Esophagus squamous epithelium (tissue), 4 donors: ENCODE measurements around the gene PCDHB1.

Source experiments
- CTCF ChIP-seq, 6 experiments: fragments of 450-650 bp in 4 of 6; fragments of 200-600 bp in 2 of 6; sonication (generic) in 2 of 6; IDR thresholded peaks; one replicate each; pipeline ENCODE4 v1.5.1; 2016 to 2019; ENCODE audit warnings: antibody characterized with exemption in 6 of 6, mild to moderate bottlenecking in 4 of 6, moderate library complexity in 4 of 6
- POLR2A ChIP-seq, 4 donors: fragments of 450-650 bp; IDR thresholded peaks; one replicate each; pipeline ENCODE4 v1.6.1; 2017; ENCODE audit warnings: antibody characterized with exemption in 4 of 4, mild to moderate bottlenecking in 4 of 4, moderate library complexity in 3 of 4

GRCh38 chr5:141105350-141105749 is 54.2 kb downstream of the PCDHB1 start:
- TF ChIP-seq CTCF (IDR thresholded peaks at IDR 0.05) (no peak), POLR2A (IDR thresholded peaks at IDR 0.05) (no peak)
